IMR-90 (cell line): Measurements from ENCODE around the gene SPINDOC.

Source experiments
- CTCF ChIP-seq: conservative IDR thresholded peaks from 2 replicates; pipeline ENCODE4 v1.5.1; 2012; ENCODE audit warnings: mild to moderate bottlenecking, low read depth, low read length, improper control_type of control experiment
- FOS ChIP-seq: fragments of 150-350 bp; IDR thresholded peaks from 2 replicates; pipeline ENCODE4 v1.6.1; 2016; ENCODE audit warnings: low read depth, low read length
- MAFK ChIP-seq: IDR thresholded peaks from 2 replicates; pipeline ENCODE4 v1.6.1; 2012; ENCODE audit warnings: low read depth, low read length, improper control_type of control experiment
- MAZ ChIP-seq: IDR thresholded peaks from 2 replicates; pipeline ENCODE4 v1.6.1; 2012; ENCODE audit warnings: low read depth, mild to moderate bottlenecking, low read length, improper control_type of control experiment, moderate library complexity, borderline replicate concordance
- MXI1 ChIP-seq: IDR thresholded peaks from 2 replicates; pipeline ENCODE4 v1.6.1; 2012; ENCODE audit warnings: low read depth, mild to moderate bottlenecking, low read length, moderate library complexity, borderline replicate concordance
- POLR2A ChIP-seq: IDR thresholded peaks from 2 replicates; pipeline ENCODE4 v1.6.1; 2012; ENCODE audit warnings: mild to moderate bottlenecking, low read depth, low read length
- RAD21 ChIP-seq: IDR thresholded peaks from 2 replicates; pipeline ENCODE4 v1.6.1; 2012; ENCODE audit warnings: low read length, improper control_type of control experiment
- SMC3 ChIP-seq: fragments of 150-350 bp; IDR thresholded peaks from 2 replicates; pipeline ENCODE4 v1.6.1; 2016; ENCODE audit warnings: low read depth, mild to moderate bottlenecking, antibody characterized with exemption, low read length, moderate library complexity

DNA sequence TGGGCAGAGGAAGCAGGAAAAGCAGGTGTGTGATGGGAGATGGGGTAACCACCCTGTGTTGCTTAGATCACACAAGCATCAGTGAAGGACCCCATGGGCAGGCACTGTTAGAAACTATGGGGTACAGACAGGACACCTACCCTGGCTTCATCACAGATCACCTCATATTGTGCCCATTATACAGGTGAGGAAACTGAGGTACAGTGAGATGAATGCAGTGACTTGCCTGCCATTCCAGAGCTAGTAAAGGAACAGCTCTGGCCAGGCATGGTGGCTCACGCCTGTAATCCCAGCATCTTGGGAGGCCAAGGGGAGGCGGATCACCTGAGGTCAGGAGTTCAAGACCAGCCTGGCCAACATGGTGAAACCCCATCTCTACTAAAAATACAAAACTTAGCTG lies 19.8 kb downstream of the SPINDOC start:
- no peak for TF ChIP-seq FOS
- TF ChIP-seq CTCF, result no peak
- no peak for TF ChIP-seq MAFK
- TF ChIP-seq POLR2A, result no peak
- no peak for TF ChIP-seq SMC3
- no peak for TF ChIP-seq MXI1
- no peak for TF ChIP-seq RAD21
- no peak for TF ChIP-seq MAZ
